Heart left ventricle (tissue), 13 donors: ENCODE measurements around the gene PLSCR2.
"Not testable (repeated sequence)": the region's sequence is repeated elsewhere in the genome, so short reads cannot be mapped to it uniquely, and the experiment has no call there.

Experiments
- CTCF ChIP-seq, 12 donors: fragments of 200-600 bp; sonication (generic) in 4 of 12; IDR thresholded peaks; one replicate each; pipeline versions ENCODE4 v1.5.0 to v1.8.0; 2018 to 2022; ENCODE audit warnings: antibody characterized with exemption in 12 of 12, mild to moderate bottlenecking in 5 of 12
- POLR2A ChIP-seq, 2 donors: fragments of 450-650 bp; IDR thresholded peaks; one replicate each; pipeline ENCODE4 v1.6.1; 2017; ENCODE audit warnings: antibody characterized with exemption in 2 of 2, mild to moderate bottlenecking in 2 of 2, moderate library complexity in 2 of 2
- donor health status: ischemic (EF 13 %, LVEDD 7.1; RV severe dilation, severe dysfunction).
- donor health status: DM: no; HTN: yes; CAD: no.
- donor health status: DM: no; HTN: no; CAD: no.
- donor health status: ischemic (EF 25% LVEDD 6.9; RV normal size, moderate dysfunction).
- donor health status: ischemic (EF 25% LVEDD 5.7; RV mildly dilated, moderate dysfunction).
- donor health status: ischemic (EF 35%, LVEDD 5.7; RV mildly dilated, moderate dysfunction).
- donor health status: nonischemic (EF 11% LVEDD 7.7; RV severe dilation, severe dysfunction).
- donor health status: DM: yes; HTN: yes; CAD: no.
- donor health status: PGD.
- donor health status: ischemic (EF 29% LVEDD 5.4; RV normal size, mild dysfunction).
- donor health status: nonischemic (EF 23%, LVEDD 6.1; RV moderate dilation, normal function).

GRCh38 chr3:146497145-146497843 is 27.9 kb upstream of the PLSCR2 start:
- not testable (repeated sequence) for TF ChIP-seq CTCF, POLR2A (IDR thresholded peaks at IDR 0.05)
